Spleen (tissue), 11 donors: ENCODE data around the gene DSCAML1. TPM values are rescaled to one million over a fixed set of nuclear protein-coding genes. Genes with fewer than 3 reads are reported as not detected.

ENCODE experiments used
- DNase-seq: peaks from one replicate; pipeline ENCODE4 v3.0.0-alpha.2; 2020
- H3K27ac ChIP-seq, 8 donors: fragments of 200-600 bp; sonication (generic) in 7 of 8; 1 replicate in 4 of 8; 2 replicates in 4 of 8; pipeline versions ENCODE4 v1.5.0 to v1.8.0; 2016 to 2021; ENCODE audit warnings: inconsistent platforms in 4 of 8, mild to moderate bottlenecking in 4 of 8, moderate library complexity in 1 of 8
- H3K27me3 ChIP-seq, 7 donors: fragments of 200-600 bp; sonication (generic) in 6 of 7; replicated peaks in 1 of 7; 1 replicate in 4 of 7; 2 replicates in 3 of 7; pipeline versions ENCODE4 v1.5.0 to v1.8.0; 2016 to 2021; ENCODE audit warnings: inconsistent platforms in 3 of 7, mild to moderate bottlenecking in 1 of 7
- H3K36me3 ChIP-seq, 6 donors: fragments of 200-600 bp; sonication (generic) in 5 of 6; 1 replicate in 4 of 6; 2 replicates in 2 of 6; pipeline versions ENCODE4 v1.5.0 to v1.8.0; 2016 to 2021; ENCODE audit warnings: inconsistent platforms in 2 of 6
- H3K4me1 ChIP-seq, 6 donors: fragments of 200-600 bp; sonication (generic) in 5 of 6; 1 replicate in 3 of 6; 2 replicates in 3 of 6; pipeline versions ENCODE4 v1.5.0 to v1.8.0; 2016 to 2021; ENCODE audit warnings: inconsistent platforms in 3 of 6
- H3K4me3 ChIP-seq, 8 donors: fragments of 200-600 bp; sonication (generic) in 7 of 8; 1 replicate in 4 of 8; 2 replicates in 4 of 8; pipeline versions ENCODE4 v1.5.0 to v1.8.0; 2016 to 2021; ENCODE audit warnings: inconsistent platforms in 4 of 8, mild to moderate bottlenecking in 4 of 8, moderate library complexity in 2 of 8
- H3K9me3 ChIP-seq, 8 donors: fragments of 200-600 bp; sonication (generic) in 7 of 8; 1 replicate in 4 of 8; 2 replicates in 4 of 8; pipeline versions ENCODE4 v1.5.0 to v1.8.0; 2016 to 2021; ENCODE audit warnings: inconsistent platforms in 4 of 8
- POLR2A ChIP-seq, 3 donors: fragments of 450-650 bp; IDR thresholded peaks; one replicate each; pipeline ENCODE4 v1.5.1; 2017; ENCODE audit warnings: antibody characterized with exemption in 3 of 3, mild to moderate bottlenecking in 1 of 3
- POLR2AphosphoS5 ChIP-seq, 3 donors: sonication (generic); formaldehyde crosslinking; IDR thresholded peaks; one replicate each; pipeline ENCODE4 v1.5.1; 2017; ENCODE audit warnings: antibody characterized with exemption in 3 of 3
- WGBS, 5 donors: extraction: QIAGEN DNeasy Blood & Tissue Kit in 3 of 5; methylation state at CpG; one replicate each; pipeline versions ENCODE4 v1.1.5 to v1.1.7; 2013 to 2018; 5-methylcytosine and 5-hydroxymethylcytosine counted together
- intact Hi-C: fragments of 100-400 bp; cut with DNase I; formaldehyde crosslinking; loops from one replicate; pipeline ENCODE4 v1.15.0; 2023; ENCODE audit warnings: low total_unique reads
- polyA plus RNA-seq, 3 donors: library from polyadenylated mRNA; stranded (reverse); fragments of 200-250 nt; gene quantifications; one replicate each; pipeline ENCODE4 v1.2.1, GENCODE V29; 2013
- total RNA-seq, 7 donors: library from RNA; depleted of rRNA in 3 of 7; stranded (reverse); fragments of >200 nt in 3 of 7; fragmentation: NEBNext Ultra II Directional in 4 of 7; extraction: Animal tissue kit (Norgen Biotek cat#: 25700) in 4 of 7; gene quantifications; one replicate each; pipeline versions ENCODE4 v1.1.0 to v1.2.1, GENCODE V29; 2016 to 2021
- TF ChIP-seq, protein P1 (sequence below), 11 experiments: fragments of 200-600 bp in 7 of 11; fragments of 450-650 bp in 4 of 11; sonication (generic) in 4 of 11; IDR thresholded peaks in 8 of 11; conservative IDR thresholded peaks in 3 of 11; 1 replicate in 7 of 11; 2 replicates in 4 of 11; pipeline versions ENCODE4 v1.4.0 to v1.8.0; 2016 to 2021; ENCODE audit warnings: antibody characterized with exemption in 11 of 11, inconsistent platforms in 4 of 11, mild to moderate bottlenecking in 1 of 11
- donor health status: healthy with polysubstance abuse.
- donor health status: DM: no; HTN: no; CAD: no; lungs with moderate emphysema.
- donor health status: DM: no; HTN: no; CAD: no.
- donor health status: Bipolar disorder and iron deficiency.
- donor health status: healthy.
- donor health status: DM: no; HTN: no; CAD: no.
- donor health status: DM: yes; HTN: yes; CAD: no.

The DSCAML1 gene
- total and polyA plus RNA-seq, 10 donors = 0.07 to 10.7 (median 2.3) TPM

GRCh38 chr11:117841551-117842031, 44.6 kb upstream of the DSCAML1 start:
- peaks cover 4 to 50% (median 22%) of the 10 kb centered on the region in 6 donors for H3K4me1 ChIP-seq
- H3K27ac ChIP-seq = peak overlapping the region in 4 of 8 donors; percentile 55 to 66 (median 60)
- no peaks in the 10 kb centered on the region for H3K9me3 ChIP-seq
- intact Hi-C loops = loop anchor here (5.0 to 10.0 kb wide), 2 partner anchors 101 to 213 kb away; no protein-coding TSS in a partner anchor
- WGBS, 5 donors = 58 to 79% (median 74%) methylated on average over 7 of the region's 7 CpGs
- no peak for DNase-seq
- H3K27me3 ChIP-seq = no peaks in the 10 kb centered on the region
- no peak overlapping the region for H3K4me3 ChIP-seq
- peaks cover 0 to 39% (median 10%) of the 10 kb centered on the region in 6 donors for H3K36me3 ChIP-seq
- TF ChIP-seq, protein P1, sequence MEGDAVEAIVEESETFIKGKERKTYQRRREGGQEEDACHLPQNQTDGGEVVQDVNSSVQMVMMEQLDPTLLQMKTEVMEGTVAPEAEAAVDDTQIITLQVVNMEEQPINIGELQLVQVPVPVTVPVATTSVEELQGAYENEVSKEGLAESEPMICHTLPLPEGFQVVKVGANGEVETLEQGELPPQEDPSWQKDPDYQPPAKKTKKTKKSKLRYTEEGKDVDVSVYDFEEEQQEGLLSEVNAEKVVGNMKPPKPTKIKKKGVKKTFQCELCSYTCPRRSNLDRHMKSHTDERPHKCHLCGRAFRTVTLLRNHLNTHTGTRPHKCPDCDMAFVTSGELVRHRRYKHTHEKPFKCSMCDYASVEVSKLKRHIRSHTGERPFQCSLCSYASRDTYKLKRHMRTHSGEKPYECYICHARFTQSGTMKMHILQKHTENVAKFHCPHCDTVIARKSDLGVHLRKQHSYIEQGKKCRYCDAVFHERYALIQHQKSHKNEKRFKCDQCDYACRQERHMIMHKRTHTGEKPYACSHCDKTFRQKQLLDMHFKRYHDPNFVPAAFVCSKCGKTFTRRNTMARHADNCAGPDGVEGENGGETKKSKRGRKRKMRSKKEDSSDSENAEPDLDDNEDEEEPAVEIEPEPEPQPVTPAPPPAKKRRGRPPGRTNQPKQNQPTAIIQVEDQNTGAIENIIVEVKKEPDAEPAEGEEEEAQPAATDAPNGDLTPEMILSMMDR (IDR thresholded peaks at IDR 0.05 in 8 of 11, conservative IDR thresholded peaks at IDR 0.05 in 3 of 11) = no peak
- TF ChIP-seq POLR2AphosphoS5 (IDR thresholded peaks at IDR 0.05) (no peak), POLR2A (IDR thresholded peaks at IDR 0.05) (no peak)

- no peak for DNase-seq
- WGBS, 5 donors = 79 to 85% (median 80%) methylated on average over 11 of the region's 11 CpGs
- Histone ChIP-seq H3K4me3 (no peak overlapping the region), H3K27me3 (no peaks in the 10 kb centered on the region), H3K27ac (peak overlapping the region in 4 of 8 donors; percentile 55 to 66 (median 60)), H3K4me1 (peaks cover 4 to 54% (median 22%) of the 10 kb centered on the region in 6 donors), H3K36me3 (peaks cover 0 to 41% (median 10%) of the 10 kb centered on the region in 6 donors), H3K9me3 (no peaks in the 10 kb centered on the region)
- intact Hi-C loops = loop anchor here (5.0 to 10.0 kb wide), 2 partner anchors 101 to 214 kb away; no protein-coding TSS in a partner anchor
- TF ChIP-seq POLR2A (IDR thresholded peaks at IDR 0.05) (no peak), POLR2AphosphoS5 (IDR thresholded peaks at IDR 0.05) (no peak)
- TF ChIP-seq, protein P1 (IDR thresholded peaks at IDR 0.05 in 8 of 11, conservative IDR thresholded peaks at IDR 0.05 in 3 of 11) = no peak
These were observed 44.0 kb upstream of the DSCAML1 start for GRCh38 chr11:117840881-117841550.

DNA sequence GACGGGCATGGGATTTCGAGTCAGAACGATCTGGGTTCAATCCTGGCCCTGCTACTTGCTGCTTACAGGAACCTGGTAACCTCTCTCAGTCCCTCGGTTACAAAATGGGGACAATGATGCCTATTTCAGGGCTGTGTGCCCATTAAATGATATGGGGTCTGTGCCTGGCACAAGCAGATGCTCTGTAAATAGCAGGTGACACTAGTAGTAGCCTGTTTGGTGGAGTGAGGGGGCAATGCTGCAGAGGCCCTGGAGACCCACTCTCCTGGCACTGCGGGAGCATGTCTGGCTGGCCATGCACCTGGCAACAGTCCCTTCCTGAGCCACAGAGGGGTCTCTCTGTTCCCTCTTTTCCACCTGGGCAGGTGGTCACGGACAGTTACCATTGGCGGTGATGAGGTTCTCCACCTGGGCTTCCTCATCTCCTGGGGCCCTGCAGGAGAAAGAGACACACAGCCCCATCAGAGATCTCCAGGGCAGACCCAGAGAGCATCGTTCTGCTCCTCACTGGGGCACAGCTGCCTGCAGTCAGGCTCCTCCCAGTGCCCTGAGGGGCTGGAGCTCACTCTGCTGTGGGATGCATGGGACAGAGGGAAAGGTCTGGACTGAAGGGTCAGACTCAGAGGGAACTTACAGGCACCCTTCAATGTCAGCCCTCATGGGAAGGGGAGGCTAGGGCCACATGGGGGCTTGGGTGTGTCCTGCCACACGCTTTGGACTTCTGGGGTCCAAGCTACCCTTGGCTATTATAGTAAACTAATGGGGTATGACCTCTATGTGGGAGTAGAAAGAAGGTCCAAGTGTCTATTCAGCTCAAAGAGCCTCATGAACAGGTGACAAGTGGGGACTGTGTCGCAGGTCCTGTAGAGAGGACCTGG, 43.2 kb upstream of the DSCAML1 start:
- no peaks in the 10 kb centered on the region for H3K9me3 ChIP-seq
- H3K27ac ChIP-seq = no peak overlapping the region
- peaks cover 4 to 58% (median 22%) of the 10 kb centered on the region in 6 donors for H3K4me1 ChIP-seq
- 88 to 94% (median 92%) methylated on average over 8 to 10 of the region's 10 CpGs for WGBS, 5 donors
- no peak for DNase-seq
- no peaks in the 10 kb centered on the region for H3K27me3 ChIP-seq
- H3K36me3 ChIP-seq = peaks cover 0 to 46% (median 10%) of the 10 kb centered on the region in 6 donors
- intact Hi-C loops = loop anchor here (5.0 to 10.0 kb wide), 2 partner anchors 102 to 215 kb away; no protein-coding TSS in a partner anchor
- H3K4me3 ChIP-seq = no peak overlapping the region
- TF ChIP-seq POLR2AphosphoS5 (IDR thresholded peaks at IDR 0.05) = peak in 1 of 3 donors; percentile 12
- TF ChIP-seq, protein P1 (IDR thresholded peaks at IDR 0.05 in 8 of 11, conservative IDR thresholded peaks at IDR 0.05 in 3 of 11) = no peak
- no peak for TF ChIP-seq POLR2A (IDR thresholded peaks at IDR 0.05)
